ENCODE measurements around the gene NSF. TPM values are rescaled to one million over a fixed set of nuclear protein-coding genes. Genes with fewer than 3 reads are reported as not detected.

NSF gene
- total and polyA plus RNA-seq, 2 donors (not counting 3 experiments of a cell fraction or from before 2014, with no cell fraction given) = 18.5 to 43.7 TPM

- intact Hi-C loops (cut with micrococcal nuclease) = no loop called here
- ChIA-PET POLR2A (no interaction called here), CTCF (no interaction called here)
- Histone ChIP-seq H3K9me3 (replicated peaks; ENCODE audit: control insufficient read depth, insufficient read depth, low read length) (no peaks in the 10 kb centered on the region), H3K36me3 (ENCODE audit: control insufficient read depth in 2 of 2, extremely low read depth in 1 of 2, insufficient read depth in 2 of 2, low read length in 2 of 2) (no peaks in the 10 kb centered on the region), H3K4me1 (ENCODE audit: control insufficient read depth, extremely low read depth, insufficient read depth, low read length) (peaks cover 10% of the 10 kb centered on the region), H3K4me2 (ENCODE audit: insufficient read depth, low read length) (no peak overlapping the region), H3K27me3 (ENCODE audit: control insufficient read depth in 2 of 2, insufficient read depth in 2 of 2, low read length in 2 of 2) (no peaks in the 10 kb centered on the region), H4K20me1 (replicated peaks; ENCODE audit: control insufficient read depth, extremely low read depth, insufficient read depth, low read length) (no peaks in the 10 kb centered on the region), H2AFZ (ENCODE audit: low read depth, low read length) (no peak overlapping the region), H3K79me2 (ENCODE audit: control insufficient read depth, insufficient read depth, low read length) (no peaks in the 10 kb centered on the region), H3K27ac (ENCODE audit: insufficient read depth, low read depth, low read length) (no peak overlapping the region), H3K9me1 (replicated peaks; ENCODE audit: control insufficient read depth, extremely low read depth, insufficient read depth, low read length) (no peaks in the 10 kb centered on the region), H3K9ac (replicated peaks; ENCODE audit: extremely low read depth, insufficient read depth, low read length) (no peak overlapping the region), H3K4me3 (replicated peaks in 1 of 3; ENCODE audit: insufficient read depth in 1 of 3, low read depth in 1 of 3, low read length in 3 of 3) (no peak overlapping the region)
- dilution Hi-C loops (cut with MboI; ENCODE audit: extremely low pct_ligation_motif_present, low sequenced_read_pairs) = no loop called here
- TF ChIP-seq POLR2AphosphoS5 (IDR thresholded peaks at IDR 0.05; ENCODE audit: insufficient read depth, low read depth, low read length) (no peak), GATA2 (IDR thresholded peaks at IDR 0.05; ENCODE audit: insufficient read depth, insufficient read length, low read depth, low read length) (no peak), POLR2A (IDR thresholded peaks at IDR 0.05; ENCODE audit: low read depth, low read length) (no peak), MYC (IDR thresholded peaks at IDR 0.05; ENCODE audit: low read depth, low read length) (no peak), CTCF (IDR thresholded peaks at IDR 0.05; ENCODE audit: extremely low read depth in 1 of 2, insufficient read depth in 1 of 2, low read depth in 1 of 2, low read length in 2 of 2) (no peak), MAX (IDR thresholded peaks at IDR 0.05; ENCODE audit: insufficient read depth, insufficient read length) (no peak), EZH2 (IDR thresholded peaks at IDR 0.05; ENCODE audit: borderline replicate concordance, low read depth, low read length, severe bottlenecking) (no peak), JUN (IDR thresholded peaks at IDR 0.05; ENCODE audit: borderline replicate concordance, insufficient read depth, insufficient read length, low read depth) (no peak), FOS (IDR thresholded peaks at IDR 0.05; ENCODE audit: borderline replicate concordance, insufficient read depth, low read length) (no peak)
- DNase-seq (ENCODE audit: low read depth, low spot score) (no peak), FAIRE-seq (no peak)
- no TSS peak for BruUV-seq (replicated peaks)
Measured at GRCh38 chr17:46741122-46741730, 150.8 kb downstream of the NSF start.
